GM20431 (cell line): ENCODE measurements around the gene MUSTN1.

Source experiments
- in situ Hi-C: fragments of 300-500 bp; cut with MseI, MboI; formaldehyde crosslinking; loops from one replicate; pipeline ENCODE4 v1.15.0; 2020; ENCODE audit warnings: low sequenced_read_pairs; ENCODE audit not compliant: unreplicated experiment

The MUSTN1 gene

DNA sequence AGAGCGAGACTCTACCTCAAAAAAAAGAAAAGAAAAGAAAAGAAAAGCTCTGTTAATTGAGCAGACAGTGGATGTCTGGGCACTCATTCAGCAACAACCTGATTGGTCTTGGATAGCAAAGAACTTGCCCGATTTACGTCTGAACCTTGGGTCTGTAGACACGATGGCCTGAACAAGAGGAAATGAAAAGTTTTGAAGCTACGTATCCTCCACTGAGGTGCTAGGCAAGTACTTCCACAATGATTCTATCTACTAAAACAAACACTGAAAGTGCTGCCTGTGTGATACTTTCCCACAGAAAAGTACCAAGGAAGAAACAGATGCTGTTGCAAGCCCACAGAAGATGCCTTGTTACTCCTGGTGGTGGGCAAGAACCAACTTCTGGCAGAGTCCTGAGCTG, 21.8 kb upstream of the MUSTN1 start:
- in situ Hi-C loops, result no loop called here

DNA sequence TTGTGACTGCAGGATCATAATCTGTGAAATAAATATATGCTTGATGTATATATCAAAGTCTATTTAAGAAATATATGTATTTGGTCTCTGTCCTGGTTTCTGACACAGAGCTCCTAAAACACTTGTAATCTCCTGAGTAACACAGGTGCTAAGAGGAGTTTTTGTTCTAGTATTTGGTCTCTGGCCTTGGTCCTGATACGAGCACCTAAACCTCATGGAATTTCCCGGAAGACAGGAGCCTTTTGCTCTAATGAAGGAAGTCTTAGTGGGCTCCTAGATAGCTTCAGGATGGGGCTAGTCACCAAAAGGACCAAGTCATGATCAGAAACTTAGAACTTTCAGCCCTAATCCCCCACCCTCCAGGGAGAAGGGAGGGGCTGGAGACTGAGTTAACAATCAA, 19.2 kb upstream of the MUSTN1 start:
- in situ Hi-C loops, result no loop called here

DNA sequence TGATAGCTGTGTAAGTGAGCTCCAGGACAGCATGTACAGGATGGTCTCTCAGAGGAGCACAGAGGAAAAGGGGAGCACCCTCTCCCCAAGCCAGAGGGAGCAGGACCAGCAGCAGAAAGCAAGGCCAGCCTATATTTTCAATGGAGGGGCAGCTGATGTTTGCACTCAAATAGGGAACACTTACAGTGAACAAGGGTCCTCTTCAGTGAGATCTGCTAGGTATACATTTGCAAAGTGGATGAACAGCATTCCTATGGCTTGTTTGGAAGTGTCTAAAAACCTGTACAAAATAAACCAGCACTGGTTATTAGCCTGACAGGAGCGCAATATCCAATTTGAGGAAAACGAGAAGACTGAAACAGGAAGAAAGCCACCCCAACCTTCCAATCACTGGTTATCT, 17.6 kb upstream of the MUSTN1 start:
- in situ Hi-C loops, result no loop called here

DNA sequence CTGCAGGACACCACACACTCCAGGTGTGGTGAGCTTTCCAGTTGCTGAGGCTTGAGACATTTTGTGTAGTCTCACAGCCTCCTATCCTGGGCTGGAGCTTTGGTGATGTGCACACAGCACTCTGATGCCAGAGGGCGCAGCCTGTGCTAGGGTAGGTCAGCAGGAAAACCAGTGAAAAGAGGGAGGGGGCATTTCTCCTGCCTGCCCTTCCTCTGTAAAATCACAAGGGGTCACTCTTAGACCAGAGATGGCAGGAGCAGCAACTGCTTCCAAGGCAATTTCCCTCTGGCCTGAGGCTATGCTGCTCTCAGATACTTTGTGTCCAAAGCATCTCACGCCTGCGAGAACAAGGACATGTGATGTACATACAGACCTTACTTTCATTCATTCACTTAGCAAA, 16.5 kb upstream of the MUSTN1 start:
- in situ Hi-C loops, result no loop called here

DNA sequence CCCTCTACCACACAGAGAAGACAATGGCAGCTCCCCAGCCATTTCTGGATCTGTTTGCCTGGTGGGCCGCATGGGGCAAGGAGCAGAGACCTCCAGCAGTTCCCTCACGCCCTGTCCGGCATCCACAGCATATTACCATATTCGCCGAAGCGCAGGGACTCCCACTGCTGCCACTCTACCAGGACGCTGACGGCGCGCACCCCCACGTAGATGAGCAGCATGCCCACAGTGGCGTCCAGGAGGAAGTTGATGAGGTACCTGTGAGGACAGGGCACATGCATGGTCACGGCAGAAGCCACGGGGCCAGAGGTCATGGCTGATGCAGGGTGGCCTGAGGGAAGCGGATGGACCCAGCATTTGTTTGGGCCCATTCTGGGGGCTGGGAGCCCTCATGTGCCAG, 14.8 kb upstream of the MUSTN1 start:
- in situ Hi-C loops, result no loop called here

DNA sequence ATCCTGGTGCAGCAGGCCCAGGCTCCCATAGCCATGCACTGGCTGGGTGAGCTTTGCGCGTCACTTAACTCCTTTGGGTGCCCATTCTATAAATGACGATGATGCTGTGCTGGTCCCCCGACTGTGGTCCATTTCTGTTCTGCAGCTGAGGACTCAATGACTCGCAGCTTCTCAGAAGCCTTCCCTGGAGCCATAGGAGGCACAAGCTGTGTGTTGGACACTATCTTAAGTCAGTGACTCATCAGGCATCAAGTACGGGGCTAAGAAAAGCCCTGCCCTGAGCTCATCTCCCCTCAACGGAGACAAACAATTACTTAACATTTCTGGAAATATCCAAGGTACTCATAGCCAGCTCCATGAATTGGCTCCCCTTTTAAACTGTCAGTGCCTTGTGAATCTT, 13.8 kb upstream of the MUSTN1 start:
- in situ Hi-C loops, result no loop called here

DNA sequence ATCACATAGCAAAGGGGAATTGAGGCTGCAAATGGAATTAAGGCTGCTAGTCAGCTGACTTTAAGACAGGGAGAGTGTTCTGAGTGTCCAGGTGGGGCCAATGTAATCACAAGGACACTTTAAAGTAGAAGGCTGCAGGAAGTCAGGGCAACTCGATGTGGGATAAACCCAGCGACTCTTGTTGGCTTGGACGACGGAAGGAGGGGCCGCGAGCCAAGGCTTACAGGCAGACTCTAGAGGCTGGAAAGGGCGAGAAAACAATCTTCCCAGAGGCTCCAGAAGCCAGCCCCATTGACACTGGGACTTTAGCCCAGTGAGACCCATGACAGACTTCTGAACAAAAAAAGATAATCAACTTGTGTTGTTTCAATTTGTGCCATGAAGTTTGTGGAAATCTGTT, 12.9 kb upstream of the MUSTN1 start:
- in situ Hi-C loops, result no loop called here

DNA sequence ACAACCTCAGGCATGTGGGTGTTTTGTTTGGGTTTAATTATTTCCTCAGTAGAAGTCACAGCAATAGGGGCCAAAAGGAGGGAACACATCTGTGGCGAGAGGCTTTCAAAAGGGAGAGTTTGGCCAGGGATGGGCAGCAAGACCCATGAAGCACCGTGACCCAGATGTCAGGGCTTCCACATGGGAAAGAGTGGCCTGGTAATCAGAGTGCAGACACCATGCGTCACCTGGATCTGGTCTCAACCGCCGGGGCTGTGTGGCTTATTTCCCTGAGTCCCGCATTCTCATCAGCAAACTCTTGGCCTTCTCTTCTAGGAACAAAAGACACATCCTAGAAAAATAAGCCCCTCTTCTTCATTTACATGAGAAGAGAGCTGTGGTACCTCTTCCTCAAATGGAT, 12.4 kb upstream of the MUSTN1 start:
- in situ Hi-C loops, result no loop called here

DNA sequence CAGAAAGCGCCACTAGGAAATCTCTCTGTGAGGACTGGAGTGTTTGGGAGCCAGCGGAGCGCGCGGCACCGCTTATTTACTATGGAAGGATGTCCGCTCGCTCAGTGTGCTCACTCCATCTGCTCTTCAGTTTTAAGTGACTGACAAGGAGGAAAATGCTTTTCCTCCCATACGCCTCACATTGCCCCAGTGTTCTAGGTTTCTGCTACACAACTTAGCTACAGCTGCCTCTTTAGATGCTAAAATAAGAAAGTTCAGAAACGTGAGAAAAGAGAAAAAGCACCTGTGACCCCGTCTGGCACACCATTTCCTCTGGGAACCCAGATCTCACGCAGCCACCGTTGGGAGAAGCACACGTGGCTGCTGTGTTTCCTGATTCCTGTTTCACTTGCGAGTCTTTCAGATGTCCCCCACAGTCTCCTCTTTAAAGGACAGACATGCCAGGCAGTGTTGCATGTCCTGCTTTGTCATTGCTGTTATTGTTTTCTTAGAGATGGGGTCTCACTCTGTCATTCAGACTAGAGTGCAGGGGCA, 11.7 kb upstream of the MUSTN1 start:
- in situ Hi-C loops, result no loop called here

DNA sequence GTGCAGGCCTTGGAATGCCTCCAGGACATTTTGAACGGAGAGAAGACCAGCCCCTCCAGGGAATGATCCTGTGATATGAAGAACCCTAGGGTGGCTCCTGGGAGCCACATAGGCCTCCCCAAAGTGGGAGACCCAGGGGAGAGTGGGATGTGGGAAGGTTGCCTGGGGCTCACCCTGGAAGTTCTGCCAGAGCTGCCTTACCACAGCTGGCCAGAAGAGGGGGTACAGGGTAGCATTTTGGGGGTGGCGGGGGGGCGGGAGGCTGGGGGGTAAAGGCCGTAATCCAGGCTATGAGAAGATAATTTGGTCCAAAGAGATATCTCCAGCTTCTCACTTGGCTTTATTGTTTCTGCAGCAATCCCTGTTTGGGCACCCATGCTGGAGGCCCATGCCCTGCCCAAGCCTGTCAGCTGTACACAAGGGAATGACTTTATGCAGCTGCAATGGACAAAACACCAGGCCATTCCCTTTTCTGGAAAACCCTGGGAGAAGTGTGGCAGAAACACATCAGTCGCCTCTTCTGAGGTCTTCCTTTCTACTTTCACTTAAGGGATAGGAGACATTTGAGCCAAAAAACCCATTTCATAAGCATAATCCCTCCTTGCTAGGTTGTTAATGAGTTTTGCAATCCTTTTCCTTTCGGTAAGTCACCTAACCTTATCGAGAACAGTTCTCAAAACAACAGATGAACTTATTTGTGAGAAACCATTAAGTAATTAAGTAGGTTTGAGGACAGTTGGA, 11.0 kb upstream of the MUSTN1 start:
- in situ Hi-C loops, result no loop called here

DNA sequence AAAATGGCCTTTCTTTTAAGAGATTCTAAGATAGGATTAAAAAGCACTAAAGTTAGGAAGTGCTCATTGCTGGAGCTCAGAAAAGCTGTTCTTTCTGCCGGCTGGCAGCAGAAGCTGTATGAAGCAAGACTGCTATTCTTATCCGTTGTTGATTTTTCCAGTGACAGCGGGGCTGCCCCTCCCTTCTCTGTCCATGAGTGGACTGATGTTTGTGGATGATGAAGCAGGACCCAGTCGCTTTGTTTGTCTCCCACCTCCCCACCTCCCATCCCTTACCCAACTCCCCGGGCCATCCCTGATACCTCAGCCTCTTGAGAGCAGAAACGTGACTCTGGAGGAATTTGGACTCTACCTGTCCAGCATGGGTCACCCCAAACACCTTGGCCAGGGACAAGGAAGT, 10.3 kb upstream of the MUSTN1 start:
- in situ Hi-C loops, result no loop called here

DNA sequence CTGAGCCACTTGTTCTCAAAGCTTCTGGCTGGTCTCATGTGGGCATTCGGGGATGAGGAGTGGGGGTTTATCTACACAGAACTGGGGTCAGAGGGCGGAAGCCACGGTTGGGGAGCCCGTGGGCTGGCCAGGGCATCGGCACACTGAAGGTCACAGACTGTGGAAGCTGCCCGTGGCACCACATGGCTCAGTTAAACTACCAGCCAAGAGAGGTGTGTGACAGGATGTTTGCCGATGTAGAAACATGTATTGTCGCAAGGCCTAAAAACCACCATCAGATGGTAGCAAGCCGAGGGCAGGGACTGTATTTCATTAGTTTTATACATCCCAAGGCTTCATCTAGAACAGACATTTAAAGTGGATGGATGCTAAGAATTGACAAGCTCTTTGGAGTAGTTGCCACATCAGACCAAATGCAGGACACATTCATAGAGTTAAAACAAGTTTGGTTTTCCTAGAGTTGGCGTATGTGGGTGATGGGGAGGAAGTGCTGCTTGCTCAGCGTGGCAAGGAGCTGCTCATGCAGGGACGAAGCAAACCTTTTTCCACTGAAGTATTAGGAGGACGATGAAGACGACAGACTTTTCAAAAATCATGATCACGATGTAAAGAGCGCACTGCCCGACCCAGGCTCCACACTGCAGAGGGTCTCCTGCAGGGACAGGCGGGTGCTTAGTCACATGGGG, 9.6 kb upstream of the MUSTN1 start:
- in situ Hi-C loops, result no loop called here

DNA sequence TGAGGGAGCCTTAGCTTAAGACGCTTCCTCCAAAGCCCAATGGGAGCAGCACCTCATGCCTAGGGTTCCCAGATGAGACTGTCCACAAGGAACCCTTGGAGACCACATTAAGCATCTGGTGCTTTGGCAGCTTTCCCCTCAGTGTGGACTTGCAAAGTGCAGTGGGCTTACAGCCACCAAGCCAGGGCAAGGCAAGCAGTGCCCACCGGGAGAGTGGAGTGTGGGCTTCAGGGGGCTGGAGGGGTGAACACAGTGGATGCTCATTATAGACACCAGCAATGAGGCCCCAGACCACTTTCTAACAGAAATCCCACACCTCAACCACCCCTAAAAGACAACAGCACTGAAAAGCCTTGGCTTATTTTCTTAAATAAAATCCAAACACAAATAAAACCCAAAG, 9.1 kb upstream of the MUSTN1 start:
- in situ Hi-C loops, result no loop called here

DNA sequence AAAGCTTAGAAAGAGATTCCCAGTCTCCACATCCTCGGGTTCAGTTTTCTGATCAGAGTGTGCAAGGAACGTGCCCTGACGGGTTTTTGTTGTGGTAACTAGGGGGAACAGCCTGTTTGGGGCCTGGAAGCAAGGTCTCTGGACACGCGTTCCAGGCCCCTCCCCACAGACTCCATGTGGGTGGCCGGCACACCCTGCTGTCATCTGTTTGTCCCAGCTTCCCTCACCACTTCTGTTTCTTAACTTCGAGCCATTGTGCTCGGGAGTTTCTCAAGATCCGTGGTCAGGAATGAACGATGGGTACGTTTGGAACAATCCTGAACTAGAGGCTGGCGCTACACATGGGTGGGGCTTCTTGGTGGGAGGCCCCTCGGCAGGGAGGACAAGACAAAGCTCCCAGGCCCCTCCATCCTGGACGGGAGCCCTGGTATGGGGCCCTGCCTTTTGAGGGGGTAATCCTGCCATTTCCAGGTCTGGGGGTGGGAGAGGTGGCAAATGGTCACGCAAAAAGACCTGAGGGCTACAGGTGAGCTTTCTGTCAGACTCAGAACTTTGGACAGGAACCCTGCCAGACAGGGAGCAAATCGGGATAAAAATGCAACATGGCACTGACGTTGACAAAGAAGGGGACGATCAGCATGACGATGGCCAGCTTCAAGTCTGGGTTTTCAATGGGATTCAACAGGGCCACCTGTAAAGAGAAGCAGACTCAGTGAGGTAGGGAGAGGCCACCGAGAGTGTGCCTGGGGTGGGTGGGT, 8.5 kb upstream of the MUSTN1 start:
- in situ Hi-C loops, result no loop called here

DNA sequence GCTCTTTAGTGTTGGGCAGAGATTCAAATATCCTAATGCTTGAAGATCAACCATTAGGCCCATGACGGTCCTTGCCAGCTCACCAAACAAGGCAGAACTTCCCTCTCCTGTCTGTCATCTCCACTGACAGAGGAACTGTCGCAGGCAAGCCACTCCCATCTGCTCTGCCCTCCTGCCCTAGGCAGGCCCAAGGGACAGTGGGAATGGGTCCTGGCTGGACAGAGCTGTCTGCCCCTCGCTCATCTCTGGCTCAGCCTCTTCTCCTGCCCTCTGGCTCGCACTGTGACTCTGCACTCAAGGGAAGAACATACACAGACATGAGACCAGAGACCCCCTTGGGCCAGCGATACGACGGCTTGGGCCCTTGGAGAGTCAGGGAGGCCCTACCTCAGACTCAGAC, 7.6 kb upstream of the MUSTN1 start:
- in situ Hi-C loops, result no loop called here

DNA sequence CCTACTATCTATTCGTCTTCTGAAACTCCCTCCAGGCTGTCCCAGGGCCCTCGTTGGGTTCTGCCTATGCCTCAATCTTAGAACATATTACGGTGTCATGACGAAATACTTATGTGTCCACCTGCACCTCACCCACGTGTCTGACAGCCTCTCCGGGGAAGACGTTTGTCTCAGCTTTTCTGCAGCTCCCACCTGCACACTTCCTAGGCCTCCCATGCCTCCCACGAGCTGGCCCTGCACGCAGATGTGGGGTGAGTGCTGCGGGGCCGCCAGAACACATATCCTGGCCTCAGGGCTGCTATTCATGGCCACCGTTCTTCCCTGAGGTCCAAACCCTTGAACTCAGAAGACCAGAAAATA, 7.1 kb upstream of the MUSTN1 start:
- in situ Hi-C loops, result no loop called here

DNA sequence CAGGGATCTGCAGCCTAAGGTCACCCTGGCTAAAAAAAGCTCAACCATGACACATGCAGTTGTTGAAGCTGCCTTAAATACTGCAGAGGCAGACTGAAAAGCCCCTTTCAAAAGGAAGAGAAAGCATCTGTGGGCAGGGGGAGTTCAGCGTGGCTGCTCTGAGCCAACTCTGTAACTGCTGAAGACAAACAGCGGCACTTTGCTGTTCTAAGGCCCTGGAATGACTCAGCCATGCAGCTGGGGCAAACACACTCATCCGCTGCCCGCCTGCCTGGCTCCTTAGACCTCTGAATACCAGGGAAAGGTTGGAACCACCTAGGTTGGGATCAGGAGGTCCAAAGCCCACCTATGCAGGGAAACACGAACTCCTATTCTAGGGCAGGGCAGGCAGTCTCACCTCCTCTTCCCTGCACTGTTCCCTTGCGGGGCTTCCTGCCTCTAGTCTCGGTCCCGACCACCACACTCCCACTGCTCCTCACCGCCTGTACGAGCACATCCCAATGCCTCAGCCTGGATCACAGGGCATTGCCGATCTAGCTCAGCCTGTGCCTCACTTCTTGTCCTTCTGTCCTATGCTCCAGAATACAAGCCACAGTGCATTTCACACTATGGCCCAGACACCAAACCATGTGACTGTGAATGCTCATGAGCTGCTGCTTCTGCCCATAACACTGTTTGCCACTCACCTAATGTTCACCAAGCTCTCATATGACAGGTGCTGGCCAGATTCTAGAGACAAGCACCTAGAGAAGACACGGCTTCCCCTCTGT, 6.6 kb upstream of the MUSTN1 start:
- in situ Hi-C loops, result no loop called here

DNA sequence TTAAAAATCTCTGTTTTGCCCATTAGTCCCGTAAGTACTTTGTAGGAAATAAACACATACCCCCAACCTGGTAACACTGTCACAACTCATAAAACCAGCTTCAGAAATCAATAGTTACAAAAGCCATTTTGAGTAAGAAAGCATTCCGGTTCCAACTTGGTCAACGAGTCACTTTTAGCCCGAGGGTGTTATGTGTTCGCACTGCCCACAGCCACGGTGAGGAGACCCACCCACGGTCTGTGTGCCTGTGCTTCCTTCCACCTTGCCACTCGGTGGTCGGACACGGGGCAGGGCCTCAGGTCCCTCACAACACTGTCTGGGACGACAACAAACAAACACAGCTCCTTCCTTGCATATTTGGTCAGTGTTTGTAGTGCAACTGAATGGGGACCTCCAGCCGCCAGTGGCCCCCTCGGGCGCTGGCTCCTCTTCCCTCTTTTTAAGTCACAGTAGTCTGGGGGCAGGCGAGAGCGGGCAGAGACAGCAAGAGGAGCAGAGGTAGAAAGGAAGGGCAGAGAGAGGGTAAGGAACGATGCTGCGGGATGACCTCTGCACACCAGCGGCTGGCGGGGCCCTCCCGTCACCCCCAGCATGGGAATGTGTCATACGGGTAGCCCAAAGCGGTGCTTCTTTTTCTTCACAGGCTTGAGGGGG, 5.2 kb upstream of the MUSTN1 start:
- in situ Hi-C loops, result no loop called here

DNA sequence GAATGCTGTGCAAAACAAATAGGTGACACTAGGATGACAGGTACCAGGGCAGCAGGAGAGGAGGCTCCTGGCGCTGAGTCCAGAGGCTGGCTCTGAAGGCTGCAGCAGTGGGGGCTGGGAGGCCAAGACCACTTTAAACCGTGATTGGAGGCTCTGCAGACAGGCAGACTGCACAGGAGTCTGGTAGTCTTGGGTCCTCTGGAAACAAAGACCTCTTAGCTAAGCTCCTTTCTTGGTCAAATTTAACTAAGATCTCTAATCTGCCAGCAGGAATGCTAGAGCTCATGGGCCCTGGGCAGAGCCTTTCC, 4.4 kb upstream of the MUSTN1 start:
- in situ Hi-C loops, result no loop called here
